Left colon (tissue), 2 donors: ENCODE measurements around the gene USP17L20. TPM values are rescaled to one million over a fixed set of nuclear protein-coding genes. Genes with fewer than 3 reads are reported as not detected.

Source experiments
- total RNA-seq, 2 donors: library from RNA; stranded (reverse); fragmentation: NEBNext Ultra II Directional; extraction: Animal tissue kit (Norgen Biotek cat#: 25700); gene quantifications; one replicate each; pipeline ENCODE4 v1.2.1, GENCODE V29; 2021
- donor health status: DM: no; HTN: no; CAD: no.
- donor health status: DM: yes; HTN: yes; CAD: no.

USP17L20 gene
- total RNA-seq, 2 donors from 2014 or later = not detected

Other genes with a start within 250 kb of the USP17L20 start
- not detected for gene FAM90A26, start 87.7 kb upstream of the USP17L20 start, total RNA-seq
- not detected for gene USP17L10, start 47.5 kb upstream of the USP17L20 start, total RNA-seq
- gene USP17L11, start 42.7 kb upstream of the USP17L20 start, total RNA-seq = not detected
- gene USP17L12, start 38.0 kb upstream of the USP17L20 start, total RNA-seq = not detected
- not detected for gene USP17L13, start 33.2 kb upstream of the USP17L20 start, total RNA-seq
- gene USP17L15, start 23.7 kb upstream of the USP17L20 start, total RNA-seq = not detected
- not detected for gene USP17L17, start 14.2 kb upstream of the USP17L20 start, total RNA-seq
- gene USP17L18, start 9.5 kb upstream of the USP17L20 start, total RNA-seq = not detected
- not detected for gene USP17L19, start 4.7 kb upstream of the USP17L20 start, total RNA-seq
- gene USP17L21, start 4.7 kb downstream of the USP17L20 start, total RNA-seq = not detected
- gene USP17L22, start 9.5 kb downstream of the USP17L20 start, total RNA-seq = not detected
- not detected for gene USP17L24, start 67.0 kb downstream of the USP17L20 start, total RNA-seq
- gene USP17L25, start 71.8 kb downstream of the USP17L20 start, total RNA-seq = not detected
- gene USP17L26, start 76.5 kb downstream of the USP17L20 start, total RNA-seq = not detected
- not detected for gene USP17L5, start 81.3 kb downstream of the USP17L20 start, total RNA-seq
- not detected for gene USP17L27, start 86.0 kb downstream of the USP17L20 start, total RNA-seq
- not detected for gene USP17L28, start 90.8 kb downstream of the USP17L20 start, total RNA-seq
- gene USP17L29, start 95.5 kb downstream of the USP17L20 start, total RNA-seq = not detected
- gene USP17L30, start 105.0 kb downstream of the USP17L20 start, total RNA-seq = not detected
- gene DEFB131A, start 186.3 kb downstream of the USP17L20 start, total RNA-seq = not detected